Omental fat pad (tissue), 4 donors: Measurements from ENCODE around the gene GRID1. TPM values are rescaled to one million over a fixed set of nuclear protein-coding genes. Genes with fewer than 3 reads are reported as not detected.

ENCODE experiments used
- ATAC-seq: fragments of 150-250 bp; one replicate; pipeline ENCODE4 v1.9.1; 2016; ENCODE audit warnings: mild to moderate bottlenecking, moderate library complexity; ENCODE audit not compliant: low FRiP score
- DNase-seq: peaks from one replicate; pipeline ENCODE4 v3.0.0-alpha.2; 2019; ENCODE audit warnings: low spot score
- CTCF ChIP-seq, 3 donors: fragments of 450-650 bp; IDR thresholded peaks; one replicate each; pipeline ENCODE4 v1.5.1; 2016 to 2017; ENCODE audit warnings: antibody characterized with exemption in 3 of 3, mild to moderate bottlenecking in 3 of 3, moderate library complexity in 2 of 3
- total RNA-seq, 4 donors: library from RNA; depleted of rRNA; stranded (reverse); fragments of >200 nt; gene quantifications; one replicate each; pipeline ENCODE4 v1.1.0, GENCODE V29; 2016

Gene GRID1
- total RNA-seq, 4 donors from 2014 or later = 1.5 to 3.5 (median 2.4) TPM

- TF ChIP-seq CTCF (IDR thresholded peaks at IDR 0.05) = no peak
- DNase-seq = no peak
- ATAC-seq = no peak
Observed at GRCh38 chr10:86162036-86162435, 204.6 kb downstream of the GRID1 start.

- TF ChIP-seq CTCF (IDR thresholded peaks at IDR 0.05) = no peak
- DNase-seq (no peak), ATAC-seq (no peak)
Observed at GRCh38 chr10:86160890-86161585, 205.6 kb downstream of the GRID1 start.

- no peak for ATAC-seq
- TF ChIP-seq CTCF (IDR thresholded peaks at IDR 0.05) = no peak
- no peak for DNase-seq
Observed at GRCh38 chr10:86159797-86160196, 206.8 kb downstream of the GRID1 start.

- DNase-seq (no peak), ATAC-seq (no peak)
- TF ChIP-seq CTCF (IDR thresholded peaks at IDR 0.05) = no peak
Observed at GRCh38 chr10:86155054-86155921, 211.3 kb downstream of the GRID1 start.

GRCh38 chr10:86153751-86154150 is 212.8 kb downstream of the GRID1 start:
- TF ChIP-seq CTCF (IDR thresholded peaks at IDR 0.05) = no peak
- ATAC-seq (no peak), DNase-seq (no peak)

GRCh38 chr10:86152911-86153310 is 213.7 kb downstream of the GRID1 start:
- no peak for TF ChIP-seq CTCF (IDR thresholded peaks at IDR 0.05)
- DNase-seq (no peak), ATAC-seq (no peak)
